ENCODE data around the gene TCEAL1.
"Not testable (repeated sequence)": the region's sequence is repeated elsewhere in the genome, so short reads cannot be mapped to it uniquely, and the experiment has no call there.

The TCEAL1 gene

GRCh38 chrX:103637604-103638338, 9.0 kb downstream of the TCEAL1 start:
- no peak for DNase-seq

GRCh38 chrX:103638479-103639346, 9.9 kb downstream of the TCEAL1 start:
- not testable (repeated sequence) for DNase-seq

GRCh38 chrX:103640401-103641155, 11.8 kb downstream of the TCEAL1 start:
- no peak for DNase-seq

GRCh38 chrX:103644125-103644524, 15.3 kb downstream of the TCEAL1 start:
- DNase-seq = no peak

GRCh38 chrX:103647630-103648029, 18.9 kb downstream of the TCEAL1 start:
- DNase-seq = no peak

- DNase-seq = no peak
These were observed 22.5 kb downstream of the TCEAL1 start for GRCh38 chrX:103651151-103651773.

- DNase-seq = not testable (repeated sequence)
These were observed 26.6 kb downstream of the TCEAL1 start for GRCh38 chrX:103655230-103656000.

- no peak for DNase-seq
These were observed 27.8 kb downstream of the TCEAL1 start for GRCh38 chrX:103656617-103657016.

- not testable (repeated sequence) for DNase-seq
These were observed 28.3 kb downstream of the TCEAL1 start for GRCh38 chrX:103657066-103657465.

GRCh38 chrX:103658681-103659433, 30.1 kb downstream of the TCEAL1 start:
- no peak for DNase-seq

GRCh38 chrX:103659460-103659859, 30.7 kb downstream of the TCEAL1 start:
- not testable (repeated sequence) for DNase-seq

GRCh38 chrX:103663981-103664762, 35.4 kb downstream of the TCEAL1 start:
- no peak for DNase-seq

- DNase-seq = no peak
These were observed 37.7 kb downstream of the TCEAL1 start for GRCh38 chrX:103666202-103667107.

- DNase-seq = no peak
These were observed 41.0 kb downstream of the TCEAL1 start for GRCh38 chrX:103669745-103670144.

- no peak for DNase-seq
These were observed 46.0 kb downstream of the TCEAL1 start for GRCh38 chrX:103674531-103675454.

GRCh38 chrX:103678199-103678993, 49.6 kb downstream of the TCEAL1 start:
- DNase-seq = no peak
